ENCODE results near the gene FGF14. TPM values are rescaled to one million over a fixed set of nuclear protein-coding genes. Genes with fewer than 3 reads are reported as not detected.

The FGF14 gene
- total RNA-seq, 1 donor from 2014 or later, result 0.22 TPM

GRCh38 chr13:102309110-102309509 lies 92.7 kb downstream of the FGF14 start:
- Mint-ChIP-seq H3K27me3 (ENCODE audit: low read depth) (peaks cover 12% of the 10 kb centered on the region), H3K4me3 (ENCODE audit: unreplicated experiment) (no peak overlapping the region), H3K27ac (ENCODE audit: unreplicated experiment) (no peak overlapping the region), H3K9me3 (ENCODE audit: low read depth) (no peaks in the 10 kb centered on the region), H3K4me1 (ENCODE audit: low read depth) (no peaks in the 10 kb centered on the region), H3K36me3 (ENCODE audit: low read depth) (no peaks in the 10 kb centered on the region)
- TF ChIP-seq CTCF (IDR thresholded peaks at IDR 0.05), result no peak
- no peak for DNase-seq (ENCODE audit: low spot score)

- no peak for TF ChIP-seq CTCF (IDR thresholded peaks at IDR 0.05)
- Mint-ChIP-seq H3K4me1 (ENCODE audit: low read depth) (no peaks in the 10 kb centered on the region), H3K27me3 (ENCODE audit: low read depth) (peaks cover 20% of the 10 kb centered on the region), H3K4me3 (ENCODE audit: unreplicated experiment) (no peak overlapping the region), H3K27ac (ENCODE audit: unreplicated experiment) (no peak overlapping the region), H3K36me3 (ENCODE audit: low read depth) (no peaks in the 10 kb centered on the region), H3K9me3 (ENCODE audit: low read depth) (no peaks in the 10 kb centered on the region)
- no peak for DNase-seq (ENCODE audit: low spot score)
Measured at GRCh38 chr13:102302534-102302933, 99.3 kb downstream of the FGF14 start.

GRCh38 chr13:102300379-102300778 lies 101.5 kb downstream of the FGF14 start:
- H3K27me3 Mint-ChIP-seq (ENCODE audit: low read depth), result peaks cover 20% of the 10 kb centered on the region
- no peaks in the 10 kb centered on the region for H3K36me3 Mint-ChIP-seq (ENCODE audit: low read depth)
- no peak overlapping the region for H3K4me3 Mint-ChIP-seq (ENCODE audit: unreplicated experiment)
- DNase-seq (ENCODE audit: low spot score), result no peak
- TF ChIP-seq CTCF (IDR thresholded peaks at IDR 0.05), result no peak
- no peaks in the 10 kb centered on the region for H3K9me3 Mint-ChIP-seq (ENCODE audit: low read depth)
- no peaks in the 10 kb centered on the region for H3K4me1 Mint-ChIP-seq (ENCODE audit: low read depth)
- no peak overlapping the region for H3K27ac Mint-ChIP-seq (ENCODE audit: unreplicated experiment)

GRCh38 chr13:102299366-102299765 lies 102.5 kb downstream of the FGF14 start:
- Mint-ChIP-seq H3K4me3 (ENCODE audit: unreplicated experiment) (no peak overlapping the region), H3K27ac (ENCODE audit: unreplicated experiment) (no peak overlapping the region)
- no peak for TF ChIP-seq CTCF (IDR thresholded peaks at IDR 0.05)

GRCh38 chr13:102298051-102298450 lies 103.8 kb downstream of the FGF14 start:
- H3K27ac Mint-ChIP-seq (ENCODE audit: unreplicated experiment), result no peak overlapping the region
- no peak for TF ChIP-seq CTCF (IDR thresholded peaks at IDR 0.05)
- no peak for DNase-seq (ENCODE audit: low spot score)
- no peaks in the 10 kb centered on the region for H3K9me3 Mint-ChIP-seq (ENCODE audit: low read depth)
- H3K4me1 Mint-ChIP-seq (ENCODE audit: low read depth), result no peaks in the 10 kb centered on the region
- peaks cover 16% of the 10 kb centered on the region for H3K27me3 Mint-ChIP-seq (ENCODE audit: low read depth)
- H3K36me3 Mint-ChIP-seq (ENCODE audit: low read depth), result no peaks in the 10 kb centered on the region
- no peak overlapping the region for H3K4me3 Mint-ChIP-seq (ENCODE audit: unreplicated experiment)

More at GRCh38 chr13:102299366-102299765, 102.5 kb downstream of the FGF14 start:
- Mint-ChIP-seq H3K36me3 (ENCODE audit: low read depth) (no peaks in the 10 kb centered on the region), H3K27me3 (ENCODE audit: low read depth) (peaks cover 19% of the 10 kb centered on the region), H3K4me1 (ENCODE audit: low read depth) (no peaks in the 10 kb centered on the region), H3K9me3 (ENCODE audit: low read depth) (no peaks in the 10 kb centered on the region)
- no peak for DNase-seq (ENCODE audit: low spot score)

Measured in chondrocyte (in vitro differentiated cells).